Heart left ventricle (tissue), 13 donors: ENCODE measurements around the gene HIPK1.

Source experiments
- CTCF ChIP-seq, 12 donors: fragments of 200-600 bp; sonication (generic) in 4 of 12; IDR thresholded peaks; one replicate each; pipeline versions ENCODE4 v1.5.0 to v1.8.0; 2018 to 2022; ENCODE audit warnings: antibody characterized with exemption in 12 of 12, mild to moderate bottlenecking in 5 of 12
- POLR2A ChIP-seq, 2 donors: fragments of 450-650 bp; IDR thresholded peaks; one replicate each; pipeline ENCODE4 v1.6.1; 2017; ENCODE audit warnings: antibody characterized with exemption in 2 of 2, mild to moderate bottlenecking in 2 of 2, moderate library complexity in 2 of 2
- donor health status: ischemic (EF 13 %, LVEDD 7.1; RV severe dilation, severe dysfunction).
- donor health status: DM: no; HTN: yes; CAD: no.
- donor health status: DM: no; HTN: no; CAD: no.
- donor health status: ischemic (EF 25% LVEDD 6.9; RV normal size, moderate dysfunction).
- donor health status: ischemic (EF 25% LVEDD 5.7; RV mildly dilated, moderate dysfunction).
- donor health status: ischemic (EF 35%, LVEDD 5.7; RV mildly dilated, moderate dysfunction).
- donor health status: nonischemic (EF 11% LVEDD 7.7; RV severe dilation, severe dysfunction).
- donor health status: DM: yes; HTN: yes; CAD: no.
- donor health status: PGD.
- donor health status: ischemic (EF 29% LVEDD 5.4; RV normal size, mild dysfunction).
- donor health status: nonischemic (EF 23%, LVEDD 6.1; RV moderate dilation, normal function).

- no peak for TF ChIP-seq POLR2A (IDR thresholded peaks at IDR 0.05)
- no peak for TF ChIP-seq CTCF (IDR thresholded peaks at IDR 0.05)
These were observed 64.6 kb downstream of the HIPK1 start for GRCh38 chr1:113993766-113994165.
